UCSD-AML1 (cell line): Measurements from ENCODE around the gene PTPN11.
"Not testable (repeated sequence)": the region's sequence is repeated elsewhere in the genome, so short reads cannot be mapped to it uniquely, and the experiment has no call there.

ENCODE experiments used
- DNase-seq: peaks from one replicate; lab custom pipeline; 2025; ENCODE audit not compliant: unreplicated experiment; lab: John Stamatoyannopoulos, UW

The PTPN11 gene

DNA sequence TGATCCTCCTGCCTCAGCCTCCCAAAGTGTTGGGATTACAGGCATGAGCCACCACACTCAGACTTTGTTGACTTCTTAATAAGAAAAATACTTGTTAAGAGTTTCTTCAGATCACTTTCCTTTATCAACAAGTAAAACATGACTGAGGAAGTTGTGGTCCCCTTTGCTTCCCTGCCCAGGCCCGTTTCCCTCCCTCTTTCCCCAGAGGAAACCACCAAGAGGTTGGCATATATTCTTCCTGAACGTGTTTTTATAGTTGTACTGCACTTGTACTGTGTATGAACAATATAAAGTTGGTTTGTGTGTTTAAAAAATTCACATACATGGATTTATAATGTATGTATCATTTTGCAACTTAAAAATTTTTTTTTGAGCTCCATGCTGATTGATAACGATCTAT lies 28.4 kb downstream of the PTPN11 start:
- peak; percentile 65 for DNase-seq

- not testable (repeated sequence) for DNase-seq
Observed at GRCh38 chr12:112448165-112448564, 29.4 kb downstream of the PTPN11 start.

DNA sequence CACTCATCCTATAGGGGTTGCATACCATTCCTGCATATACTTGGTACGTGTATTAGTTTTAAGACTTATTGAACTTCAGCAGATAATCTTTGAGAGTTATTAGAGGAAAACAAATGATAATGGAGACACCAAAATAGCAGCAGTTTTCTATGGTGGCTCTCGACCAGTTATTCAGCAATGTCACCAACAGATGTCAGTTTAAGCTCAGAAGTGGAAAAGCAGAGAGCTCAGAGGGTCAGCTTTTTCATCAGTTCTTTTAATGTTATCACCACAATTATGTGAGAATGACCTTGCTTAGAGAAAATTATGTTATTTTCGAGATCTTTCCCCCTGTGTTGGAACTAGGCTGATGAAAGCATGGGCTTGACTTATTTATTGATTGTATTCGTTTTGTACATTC lies 32.0 kb downstream of the PTPN11 start:
- no peak for DNase-seq

DNA sequence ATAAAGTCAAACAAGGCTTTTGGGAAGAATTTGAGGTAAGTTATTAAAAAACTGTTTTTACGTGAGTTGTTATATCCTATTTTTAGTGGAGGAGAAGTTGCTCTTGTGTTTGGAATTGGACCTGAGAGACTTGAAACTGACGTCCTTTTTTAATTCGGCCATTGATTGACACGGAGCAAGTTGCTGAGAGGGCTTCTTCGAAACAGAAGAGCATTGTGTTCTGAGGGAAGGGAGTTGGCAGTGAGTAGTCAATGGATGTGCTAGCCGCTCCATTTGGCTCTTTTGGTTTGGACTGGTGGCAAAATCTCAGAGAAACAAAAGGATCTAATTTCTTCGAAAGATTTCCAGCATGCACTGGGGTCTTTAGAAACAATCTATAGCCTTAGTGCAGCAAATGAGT lies 37.3 kb downstream of the PTPN11 start:
- DNase-seq, result no peak

DNA sequence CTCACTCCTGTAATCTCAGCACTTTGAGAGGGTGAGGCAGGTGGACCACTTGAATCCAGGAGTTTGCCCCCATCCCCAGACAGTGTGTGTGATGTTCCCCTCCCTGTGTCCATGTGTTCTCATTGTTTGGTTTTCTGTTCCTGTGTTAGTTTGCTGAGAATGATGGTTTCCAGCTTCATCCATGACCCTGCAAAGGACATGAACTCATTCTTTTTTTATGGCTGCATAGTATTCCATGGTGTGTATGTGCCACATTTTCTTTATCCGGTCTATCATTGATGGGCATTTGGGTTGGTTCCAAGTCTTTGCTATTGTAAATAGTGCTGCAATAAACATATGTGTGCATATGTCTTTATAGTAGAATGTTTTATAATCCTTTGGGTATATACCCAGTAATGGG lies 38.4 kb downstream of the PTPN11 start:
- not testable (repeated sequence) for DNase-seq

DNA sequence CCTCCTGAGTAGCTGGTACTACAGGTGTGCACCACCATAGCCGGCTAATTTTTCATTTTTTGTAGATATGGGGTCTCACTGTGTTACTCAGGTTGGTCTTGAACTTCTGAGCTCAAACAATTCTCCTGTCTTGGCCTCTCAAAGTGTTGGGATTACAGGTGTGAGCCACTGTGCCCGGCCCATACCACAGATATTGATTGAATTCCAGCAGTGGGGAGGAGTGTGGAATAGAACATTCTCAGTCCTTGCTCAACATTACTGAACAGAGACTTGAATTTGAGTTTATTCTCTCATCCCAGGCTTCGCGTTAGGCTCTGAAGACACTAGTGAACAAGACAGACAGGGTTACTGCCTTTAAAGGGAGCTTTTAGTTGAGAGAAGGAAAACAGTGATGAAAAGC lies 39.6 kb downstream of the PTPN11 start:
- no peak for DNase-seq

DNA sequence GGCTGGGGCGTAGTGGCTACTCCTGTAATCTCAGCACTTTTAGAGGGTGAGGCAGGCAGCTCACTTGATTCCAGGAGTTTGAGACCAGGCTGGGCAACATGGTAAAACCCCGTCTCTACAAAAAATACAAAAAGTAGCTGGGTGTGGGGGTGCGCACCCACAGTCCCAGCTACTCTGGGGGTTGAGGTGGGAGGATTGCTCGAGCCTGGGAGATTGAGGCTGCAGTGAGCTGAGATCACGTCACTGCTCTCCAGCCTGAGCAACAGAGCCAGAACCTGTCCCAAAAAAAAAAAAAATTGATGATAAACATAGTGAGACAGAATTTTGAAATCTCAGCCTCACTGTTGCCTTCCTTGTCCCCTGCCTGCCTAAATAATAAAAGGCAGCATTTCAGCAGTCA lies 40.0 kb downstream of the PTPN11 start:
- no peak for DNase-seq

DNA sequence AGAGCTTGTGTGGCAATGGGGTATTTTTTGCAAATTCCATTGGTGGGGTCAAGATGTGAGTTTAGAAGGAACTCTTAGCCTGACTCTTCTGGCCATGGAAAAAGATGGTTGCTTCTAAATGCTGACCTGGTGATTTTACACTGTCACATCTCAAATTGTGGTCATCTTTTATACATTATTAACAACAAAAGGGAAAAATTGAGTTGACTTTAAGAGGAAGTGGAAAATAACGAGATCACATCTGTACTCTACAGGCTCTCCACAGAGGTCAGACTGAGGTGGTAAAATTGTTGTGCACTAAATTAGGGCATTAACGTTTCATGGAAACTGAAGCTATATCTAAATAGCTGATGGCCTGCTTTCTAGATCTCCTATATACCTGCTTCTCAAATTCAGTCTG lies 44.7 kb downstream of the PTPN11 start:
- DNase-seq, result no peak

DNA sequence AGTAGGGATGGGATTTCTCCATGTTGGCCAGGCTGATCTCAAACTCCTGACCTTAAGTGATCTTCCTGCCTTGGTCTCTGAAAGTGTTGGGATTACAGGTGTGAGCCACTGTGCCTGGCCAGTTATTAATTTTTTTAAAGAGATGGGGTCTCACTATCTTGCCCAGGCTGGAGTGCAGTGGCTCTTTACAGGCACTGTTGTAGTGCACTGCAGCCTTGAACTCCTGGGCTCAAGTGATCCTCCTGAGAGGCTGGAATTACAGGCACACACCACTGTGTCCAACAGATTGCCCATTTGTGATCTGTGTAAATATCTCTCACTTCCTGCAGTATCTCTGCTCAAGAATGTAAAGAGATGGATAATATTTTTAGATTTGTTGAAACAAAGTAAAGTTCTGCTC lies 45.9 kb downstream of the PTPN11 start:
- no peak for DNase-seq

GRCh38 chr12:112466011-112466422 lies 47.3 kb downstream of the PTPN11 start:
- no peak for DNase-seq

GRCh38 chr12:112466835-112467234 lies 48.1 kb downstream of the PTPN11 start:
- DNase-seq, result no peak

- DNase-seq, result no peak
Observed at GRCh38 chr12:112468046-112468445, 49.3 kb downstream of the PTPN11 start.

GRCh38 chr12:112473056-112473455 lies 54.3 kb downstream of the PTPN11 start:
- no peak for DNase-seq

- DNase-seq, result no peak
Observed at GRCh38 chr12:112479413-112479812, 60.7 kb downstream of the PTPN11 start.

DNA sequence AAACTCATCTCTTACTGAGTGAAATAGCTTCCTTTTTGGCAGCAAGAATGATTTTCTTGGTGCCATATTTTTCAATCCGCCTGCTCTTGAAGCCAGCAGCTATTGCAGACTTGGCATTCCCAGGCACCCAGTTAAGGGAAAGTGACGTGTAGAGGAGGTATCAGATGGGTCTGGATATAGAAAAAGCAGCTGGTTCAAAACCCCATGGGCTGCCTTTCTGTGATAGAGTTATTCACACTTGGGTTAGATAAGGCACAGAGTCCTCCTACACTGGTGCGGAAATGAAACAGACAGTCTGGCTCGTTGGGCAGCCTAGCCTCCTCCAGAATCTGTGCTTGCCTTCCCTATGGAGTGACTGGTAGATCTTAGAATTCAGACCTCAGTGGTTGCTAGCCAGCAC lies 62.2 kb downstream of the PTPN11 start:
- DNase-seq, result no peak

GRCh38 chr12:112482733-112483132 lies 64.0 kb downstream of the PTPN11 start:
- no peak for DNase-seq

DNA sequence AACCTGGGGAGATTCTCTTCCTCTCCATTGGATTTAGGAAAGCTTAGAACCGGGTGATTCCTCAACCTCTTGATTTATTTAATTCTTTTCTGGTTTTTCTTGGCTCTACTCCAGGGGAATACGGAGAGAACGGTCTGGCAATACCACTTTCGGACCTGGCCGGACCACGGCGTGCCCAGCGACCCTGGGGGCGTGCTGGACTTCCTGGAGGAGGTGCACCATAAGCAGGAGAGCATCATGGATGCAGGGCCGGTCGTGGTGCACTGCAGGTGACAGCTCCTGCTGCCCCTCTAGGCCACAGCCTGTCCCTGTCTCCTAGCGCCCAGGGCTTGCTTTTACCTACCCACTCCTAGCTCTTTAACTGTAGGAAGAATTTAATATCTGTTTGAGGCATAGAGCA lies 67.6 kb downstream of the PTPN11 start:
- DNase-seq, result no peak

DNA sequence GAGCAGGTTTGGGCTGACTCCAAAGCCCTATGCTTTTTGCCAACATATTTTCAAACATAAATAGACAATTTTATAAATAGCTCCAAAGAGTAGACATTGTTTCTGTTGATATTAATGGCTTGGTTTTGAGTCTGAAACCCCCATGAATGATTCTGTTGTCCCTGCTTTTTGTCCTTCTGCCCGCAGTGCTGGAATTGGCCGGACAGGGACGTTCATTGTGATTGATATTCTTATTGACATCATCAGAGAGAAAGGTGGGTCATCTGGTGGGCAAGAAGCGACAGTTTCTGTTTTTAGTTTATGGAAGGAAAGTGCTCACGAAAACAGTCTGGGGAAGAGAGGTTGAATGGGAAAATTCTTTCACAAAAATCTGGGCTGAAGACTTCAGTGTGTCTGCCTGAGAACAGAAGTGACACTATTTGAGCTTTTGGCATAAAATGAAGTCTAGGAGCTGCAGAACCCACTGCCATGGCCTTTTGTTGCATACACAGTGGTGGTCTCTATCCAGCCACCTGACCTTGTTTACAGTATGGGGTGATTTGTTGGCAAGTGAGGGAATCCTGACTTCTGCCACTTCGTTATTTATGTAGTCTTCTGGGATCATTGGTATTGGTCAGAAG lies 69.6 kb downstream of the PTPN11 start:
- no peak for DNase-seq

- DNase-seq, result no peak
Observed at GRCh38 chr12:112489456-112489855, 70.7 kb downstream of the PTPN11 start.

DNA sequence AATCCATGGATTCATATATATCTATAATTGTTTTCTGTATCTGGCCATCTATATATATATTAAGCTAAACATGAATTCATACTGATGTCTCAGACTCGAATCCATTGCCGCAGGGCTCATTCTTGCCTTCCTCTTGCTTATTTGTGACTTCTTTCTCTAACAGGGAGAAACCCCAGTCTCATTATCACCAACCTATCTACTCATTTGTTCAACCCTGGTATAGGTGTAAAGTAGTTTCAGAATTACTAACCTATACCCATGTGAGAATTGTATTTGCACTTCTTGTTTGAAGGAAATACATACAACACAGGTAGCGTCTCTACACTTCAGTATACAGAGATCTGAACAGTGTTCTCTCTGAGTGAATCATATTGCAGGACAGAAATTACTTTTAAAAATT lies 77.7 kb downstream of the PTPN11 start:
- DNase-seq, result no peak

DNA sequence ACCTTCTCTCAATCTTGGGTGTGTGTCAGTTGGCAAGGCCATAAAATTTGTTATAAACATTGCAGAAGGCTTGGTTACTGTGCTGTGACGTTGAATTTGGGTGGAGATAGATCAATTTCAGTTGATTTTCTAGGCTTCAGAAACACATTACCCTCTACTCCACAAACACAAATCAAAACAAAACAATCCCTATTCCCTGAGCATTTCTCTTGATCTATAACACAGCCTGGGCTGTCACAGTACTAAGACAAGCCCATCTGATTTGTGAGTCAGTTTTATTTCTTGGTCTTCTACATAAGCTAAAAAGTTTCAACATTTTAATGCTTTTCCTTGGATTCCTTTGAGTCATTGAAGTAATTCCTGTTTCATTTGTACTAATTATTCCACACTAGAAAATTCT lies 79.8 kb downstream of the PTPN11 start:
- DNase-seq, result no peak

DNA sequence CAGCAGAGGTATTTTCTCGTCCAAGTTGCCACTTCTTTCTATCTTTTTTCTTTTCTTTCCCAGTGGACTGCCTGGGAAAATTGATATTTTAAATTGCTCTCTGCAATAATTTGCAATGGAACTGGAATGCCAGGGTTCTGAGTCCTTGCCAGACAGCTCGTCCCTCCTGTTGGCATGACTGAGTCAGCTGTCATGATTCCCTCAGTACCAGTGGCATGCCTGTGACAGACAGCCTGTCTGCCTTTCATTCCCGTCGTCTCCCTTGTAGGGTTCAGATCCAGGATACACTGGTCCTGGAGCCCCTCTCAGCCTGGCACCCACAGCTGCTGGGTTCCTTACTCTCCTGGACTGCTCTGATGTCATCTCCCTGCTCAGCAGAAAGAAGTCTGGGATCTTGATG lies 84.8 kb downstream of the PTPN11 start:
- no peak for DNase-seq

GRCh38 chr12:112506513-112507166 lies 87.9 kb downstream of the PTPN11 start:
- no peak for DNase-seq
